ENCODE data around the gene IL11RA. TPM values are rescaled to one million over a fixed set of nuclear protein-coding genes. Genes with fewer than 3 reads are reported as not detected.

Gene IL11RA
- total and polyA plus RNA-seq, 9 of the 15 experiments (the other 6 are each of a cell fraction or from before 2014, with no cell fraction given) = 0.11 to 5.8 (median 2.8) TPM

DNA sequence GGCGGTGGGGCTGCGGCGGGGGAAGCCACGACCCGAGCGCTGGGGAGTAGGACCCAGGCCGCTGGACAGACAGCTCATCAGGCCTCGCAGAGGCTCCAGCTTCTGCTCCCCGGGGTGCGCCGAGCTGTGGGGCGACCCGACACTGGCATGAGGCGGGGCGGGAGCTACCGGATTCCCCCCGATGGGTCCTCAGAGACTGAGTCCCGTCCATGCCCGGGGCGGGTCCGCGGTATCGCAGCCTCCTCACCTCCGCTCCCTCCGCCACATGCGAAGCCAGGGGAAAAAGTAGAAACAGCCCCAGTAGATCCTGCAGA is 13.0 kb downstream of the IL11RA start:
- in situ Hi-C loops (cut with MboI) (no loop called here), intact Hi-C loops (cut with micrococcal nuclease) (no loop called here)
- Histone ChIP-seq H3K27me3 (ENCODE audit: control insufficient read depth in 2 of 2, insufficient read depth in 2 of 2, low read length in 2 of 2) (no peaks in the 10 kb centered on the region), H3K4me1 (replicated peaks in 1 of 2; ENCODE audit: control insufficient read depth in 2 of 2, insufficient read depth in 2 of 2, low read length in 2 of 2) (peaks cover 17 to 18% of the 10 kb centered on the region in 2 experiments), H3K4me2 (ENCODE audit: insufficient read depth, low read length) (peak overlapping the region; percentile 83), H4K20me1 (replicated peaks; ENCODE audit: control insufficient read depth, insufficient read depth, low read length) (0 out of 2 replicates have a peak, but pooled peaks cover 4% of the 10 kb centered on the region), H3K79me2 (ENCODE audit: control insufficient read depth, insufficient read depth, low read length) (peaks cover 28% of the 10 kb centered on the region), H3K9ac (ENCODE audit: insufficient read depth in 1 of 2, low read depth in 2 of 2, low read length in 2 of 2) (peak overlapping the region; percentile 43 to 92; a peak in 3 of 4 replicates), H3K4me3 (peak overlapping the region; percentile 48), H3K9me1 (ENCODE audit: control insufficient read depth, insufficient read depth, low read length) (peaks cover 2% of the 10 kb centered on the region), H2AFZ (ENCODE audit: low read depth, low read length) (peak overlapping the region; percentile 82; the same call in 1 of the 2 replicates), H3K9me3 (replicated peaks; ENCODE audit: control insufficient read depth, insufficient read depth, low read depth, low read length) (no peaks in the 10 kb centered on the region), H3K36me3 (ENCODE audit: control insufficient read depth, insufficient read depth, low read length) (peaks cover 14% of the 10 kb centered on the region; the same call in 2 of the 3 replicates), H3K27ac (ENCODE audit: extremely low read depth, low read depth, low read length) (peak overlapping the region; percentile 60; the same call in 2 of the 3 replicates)
- ChIA-PET CTCF (ENCODE audit: low intra/inter-chr PET ratio) (interaction anchor here (1.0 to 1.2 kb wide), 3 partner anchors 17 to 37 kb away, joined by 3 to 4 read pairs (median 3); partner anchors contain the start of gene GALT), POLR2A (interaction anchor here (0.6 to 1.3 kb wide), 4 partner anchors 18 to 832 kb away, joined by 3 read pairs; partner anchors contain the start of gene GALT)
- DNase-seq (ENCODE audit: extremely low read depth in 1 of 4, low spot score in 3 of 4) (no peak), ATAC-seq (peak; percentile 32), FAIRE-seq (no peak)
- 0% methylated on average over 16 of the region's 26 CpGs for WGBS (ENCODE audit: insufficient coverage, low coverage, missing lambda C conversion rate)
- no TSS peak for BruUV-seq (replicated peaks)
- TF ChIP-seq PHF8 (IDR thresholded peaks at IDR 0.05; ENCODE audit: borderline replicate concordance, low read length) (peak; percentile 40; the same call in 1 of the 2 replicates), POLR2G (IDR thresholded peaks at IDR 0.05; ENCODE audit: low read depth, low read length) (peak; percentile 32), ZZZ3 (IDR thresholded peaks at IDR 0.05) (no peak), RBBP5 (IDR thresholded peaks at IDR 0.05; ENCODE audit: borderline replicate concordance, insufficient read depth, low read length, poor library complexity, severe bottlenecking) (peak; percentile 25)
- TF ChIP-seq, protein P1, sequence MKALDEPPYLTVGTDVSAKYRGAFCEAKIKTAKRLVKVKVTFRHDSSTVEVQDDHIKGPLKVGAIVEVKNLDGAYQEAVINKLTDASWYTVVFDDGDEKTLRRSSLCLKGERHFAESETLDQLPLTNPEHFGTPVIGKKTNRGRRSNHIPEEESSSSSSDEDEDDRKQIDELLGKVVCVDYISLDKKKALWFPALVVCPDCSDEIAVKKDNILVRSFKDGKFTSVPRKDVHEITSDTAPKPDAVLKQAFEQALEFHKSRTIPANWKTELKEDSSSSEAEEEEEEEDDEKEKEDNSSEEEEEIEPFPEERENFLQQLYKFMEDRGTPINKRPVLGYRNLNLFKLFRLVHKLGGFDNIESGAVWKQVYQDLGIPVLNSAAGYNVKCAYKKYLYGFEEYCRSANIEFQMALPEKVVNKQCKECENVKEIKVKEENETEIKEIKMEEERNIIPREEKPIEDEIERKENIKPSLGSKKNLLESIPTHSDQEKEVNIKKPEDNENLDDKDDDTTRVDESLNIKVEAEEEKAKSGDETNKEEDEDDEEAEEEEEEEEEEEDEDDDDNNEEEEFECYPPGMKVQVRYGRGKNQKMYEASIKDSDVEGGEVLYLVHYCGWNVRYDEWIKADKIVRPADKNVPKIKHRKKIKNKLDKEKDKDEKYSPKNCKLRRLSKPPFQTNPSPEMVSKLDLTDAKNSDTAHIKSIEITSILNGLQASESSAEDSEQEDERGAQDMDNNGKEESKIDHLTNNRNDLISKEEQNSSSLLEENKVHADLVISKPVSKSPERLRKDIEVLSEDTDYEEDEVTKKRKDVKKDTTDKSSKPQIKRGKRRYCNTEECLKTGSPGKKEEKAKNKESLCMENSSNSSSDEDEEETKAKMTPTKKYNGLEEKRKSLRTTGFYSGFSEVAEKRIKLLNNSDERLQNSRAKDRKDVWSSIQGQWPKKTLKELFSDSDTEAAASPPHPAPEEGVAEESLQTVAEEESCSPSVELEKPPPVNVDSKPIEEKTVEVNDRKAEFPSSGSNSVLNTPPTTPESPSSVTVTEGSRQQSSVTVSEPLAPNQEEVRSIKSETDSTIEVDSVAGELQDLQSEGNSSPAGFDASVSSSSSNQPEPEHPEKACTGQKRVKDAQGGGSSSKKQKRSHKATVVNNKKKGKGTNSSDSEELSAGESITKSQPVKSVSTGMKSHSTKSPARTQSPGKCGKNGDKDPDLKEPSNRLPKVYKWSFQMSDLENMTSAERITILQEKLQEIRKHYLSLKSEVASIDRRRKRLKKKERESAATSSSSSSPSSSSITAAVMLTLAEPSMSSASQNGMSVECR (CRISPR knock-in tag; IDR thresholded peaks at IDR 0.05) = 0 out of 2 replicates have a peak, but pooled peaks have one; percentile 6
- TF ChIP-seq, protein P2, sequence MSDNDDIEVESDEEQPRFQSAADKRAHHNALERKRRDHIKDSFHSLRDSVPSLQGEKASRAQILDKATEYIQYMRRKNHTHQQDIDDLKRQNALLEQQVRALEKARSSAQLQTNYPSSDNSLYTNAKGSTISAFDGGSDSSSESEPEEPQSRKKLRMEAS (CRISPR knock-in tag; IDR thresholded peaks at IDR 0.05) = no peak
- TF ChIP-seq, protein P3, sequence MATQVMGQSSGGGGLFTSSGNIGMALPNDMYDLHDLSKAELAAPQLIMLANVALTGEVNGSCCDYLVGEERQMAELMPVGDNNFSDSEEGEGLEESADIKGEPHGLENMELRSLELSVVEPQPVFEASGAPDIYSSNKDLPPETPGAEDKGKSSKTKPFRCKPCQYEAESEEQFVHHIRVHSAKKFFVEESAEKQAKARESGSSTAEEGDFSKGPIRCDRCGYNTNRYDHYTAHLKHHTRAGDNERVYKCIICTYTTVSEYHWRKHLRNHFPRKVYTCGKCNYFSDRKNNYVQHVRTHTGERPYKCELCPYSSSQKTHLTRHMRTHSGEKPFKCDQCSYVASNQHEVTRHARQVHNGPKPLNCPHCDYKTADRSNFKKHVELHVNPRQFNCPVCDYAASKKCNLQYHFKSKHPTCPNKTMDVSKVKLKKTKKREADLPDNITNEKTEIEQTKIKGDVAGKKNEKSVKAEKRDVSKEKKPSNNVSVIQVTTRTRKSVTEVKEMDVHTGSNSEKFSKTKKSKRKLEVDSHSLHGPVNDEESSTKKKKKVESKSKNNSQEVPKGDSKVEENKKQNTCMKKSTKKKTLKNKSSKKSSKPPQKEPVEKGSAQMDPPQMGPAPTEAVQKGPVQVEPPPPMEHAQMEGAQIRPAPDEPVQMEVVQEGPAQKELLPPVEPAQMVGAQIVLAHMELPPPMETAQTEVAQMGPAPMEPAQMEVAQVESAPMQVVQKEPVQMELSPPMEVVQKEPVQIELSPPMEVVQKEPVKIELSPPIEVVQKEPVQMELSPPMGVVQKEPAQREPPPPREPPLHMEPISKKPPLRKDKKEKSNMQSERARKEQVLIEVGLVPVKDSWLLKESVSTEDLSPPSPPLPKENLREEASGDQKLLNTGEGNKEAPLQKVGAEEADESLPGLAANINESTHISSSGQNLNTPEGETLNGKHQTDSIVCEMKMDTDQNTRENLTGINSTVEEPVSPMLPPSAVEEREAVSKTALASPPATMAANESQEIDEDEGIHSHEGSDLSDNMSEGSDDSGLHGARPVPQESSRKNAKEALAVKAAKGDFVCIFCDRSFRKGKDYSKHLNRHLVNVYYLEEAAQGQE (IDR thresholded peaks at IDR 0.05; ENCODE audit: borderline replicate concordance) = no peak
- TF ChIP-seq, protein P3 (CRISPR knock-in tag; IDR thresholded peaks at IDR 0.05; ENCODE audit: low read depth) = peak; percentile 72; the same call in 1 of the 2 replicates
